ENCODE data around the gene UBXN6. TPM values are rescaled to one million over a fixed set of nuclear protein-coding genes. Genes with fewer than 3 reads are reported as not detected.

UBXN6 gene, protein sequence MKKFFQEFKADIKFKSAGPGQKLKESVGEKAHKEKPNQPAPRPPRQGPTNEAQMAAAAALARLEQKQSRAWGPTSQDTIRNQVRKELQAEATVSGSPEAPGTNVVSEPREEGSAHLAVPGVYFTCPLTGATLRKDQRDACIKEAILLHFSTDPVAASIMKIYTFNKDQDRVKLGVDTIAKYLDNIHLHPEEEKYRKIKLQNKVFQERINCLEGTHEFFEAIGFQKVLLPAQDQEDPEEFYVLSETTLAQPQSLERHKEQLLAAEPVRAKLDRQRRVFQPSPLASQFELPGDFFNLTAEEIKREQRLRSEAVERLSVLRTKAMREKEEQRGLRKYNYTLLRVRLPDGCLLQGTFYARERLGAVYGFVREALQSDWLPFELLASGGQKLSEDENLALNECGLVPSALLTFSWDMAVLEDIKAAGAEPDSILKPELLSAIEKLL
- total RNA-seq (2014; rRNA removed; shearing (Covaris generic)), result 31.6 and 51.2 TPM in 2 replicates
- polyA plus RNA-seq (2014; cell fraction: nucleus; rRNA removed), result 36.0 and 39.7 TPM in 2 replicates

DNA sequence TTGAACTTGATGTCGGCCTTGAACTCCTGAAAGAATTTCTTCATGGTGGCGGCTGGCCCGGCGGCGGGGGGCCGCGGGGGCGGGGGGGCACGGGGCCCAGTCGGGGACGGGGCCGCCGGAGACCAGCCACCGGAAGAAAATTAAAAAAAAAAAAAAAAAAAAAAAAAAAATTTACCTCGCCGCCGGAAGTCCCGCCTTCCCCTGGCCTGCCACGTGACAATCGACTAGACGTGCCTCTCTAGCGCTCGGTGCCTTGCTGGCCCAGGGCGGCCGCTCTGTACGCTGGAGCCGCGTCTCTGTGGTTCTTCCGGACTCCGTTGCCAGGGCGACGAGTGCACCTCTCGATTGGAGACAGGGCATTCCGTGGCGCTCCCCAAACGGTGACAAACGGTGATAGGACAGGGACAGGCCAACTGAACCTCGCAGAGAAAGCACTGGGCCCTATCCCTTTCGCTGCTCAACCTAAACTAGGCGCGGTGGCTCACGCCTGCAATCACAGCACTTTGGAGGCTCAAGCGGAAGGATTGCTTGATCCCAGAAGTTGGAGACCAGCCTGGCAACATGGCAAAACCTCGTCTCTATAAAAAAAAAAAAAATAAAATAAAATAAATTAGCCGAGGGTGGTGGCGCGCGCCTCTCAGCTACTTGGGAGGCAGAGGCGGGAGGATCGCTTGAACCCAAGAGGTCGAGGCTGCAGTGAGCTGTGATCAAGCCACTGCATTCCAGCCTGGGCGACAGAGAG is at the start of gene UBXN6:
TSS of gene UBXN6 (minus strand) at position 141 of the 742 bp plus-strand sequence. CDS start at position 44, 97 bp downstream.
- peak; percentile 93 for DNase-seq (ENCODE audit: extremely low read depth, low read depth)

DNA sequence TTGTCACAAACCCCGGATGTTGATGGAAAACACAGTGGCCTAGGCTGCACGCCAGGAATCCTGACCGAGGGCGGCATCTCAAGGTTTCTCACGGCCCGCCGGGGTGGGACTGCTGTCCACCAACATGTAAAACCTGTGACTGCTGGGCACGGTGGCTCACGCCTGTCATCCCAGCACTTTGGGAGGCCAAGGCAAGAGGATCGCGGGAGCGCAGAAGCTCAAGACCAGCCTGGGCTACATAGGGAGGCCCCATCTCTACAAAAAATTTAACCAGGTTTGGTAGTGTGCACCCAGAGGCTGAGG is 49.5 kb upstream of the UBXN6 start:
- DNase-seq (ENCODE audit: extremely low read depth, low read depth), result no peak

DNA sequence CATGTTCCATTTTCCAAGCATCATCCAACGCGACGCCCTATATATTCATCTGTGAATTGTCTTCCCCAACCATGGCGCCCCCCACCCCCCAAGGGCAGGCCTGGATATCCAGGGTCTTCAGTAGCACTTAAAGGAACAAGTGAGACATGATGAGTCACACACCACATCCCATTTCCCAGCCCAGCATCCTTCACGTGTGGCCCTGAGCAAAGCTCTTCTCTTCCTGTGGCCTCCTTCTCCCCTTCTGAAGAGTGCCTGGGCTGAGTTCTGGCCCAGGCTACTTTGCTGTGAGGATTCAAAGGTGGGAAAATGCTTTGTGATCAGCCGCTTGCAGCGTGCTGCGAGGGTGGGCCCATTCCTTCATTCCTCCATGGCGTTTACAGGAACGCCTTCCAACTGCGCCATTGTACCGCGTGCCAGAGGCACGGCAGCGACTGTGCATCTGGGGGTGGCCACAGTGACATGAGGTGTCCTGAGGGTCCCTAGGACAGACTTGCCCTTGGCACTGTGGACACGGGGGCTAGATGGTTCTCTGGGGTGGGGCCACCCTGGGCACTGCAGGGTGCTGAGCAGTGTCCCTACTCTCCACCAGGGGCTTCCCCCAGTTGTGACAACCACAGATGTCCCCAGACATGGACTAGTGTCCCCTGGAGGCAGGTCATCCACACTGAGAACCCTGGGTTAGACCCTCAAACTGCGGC is 49.0 kb upstream of the UBXN6 start:
- DNase-seq (ENCODE audit: extremely low read depth, low read depth), result no peak

DNA sequence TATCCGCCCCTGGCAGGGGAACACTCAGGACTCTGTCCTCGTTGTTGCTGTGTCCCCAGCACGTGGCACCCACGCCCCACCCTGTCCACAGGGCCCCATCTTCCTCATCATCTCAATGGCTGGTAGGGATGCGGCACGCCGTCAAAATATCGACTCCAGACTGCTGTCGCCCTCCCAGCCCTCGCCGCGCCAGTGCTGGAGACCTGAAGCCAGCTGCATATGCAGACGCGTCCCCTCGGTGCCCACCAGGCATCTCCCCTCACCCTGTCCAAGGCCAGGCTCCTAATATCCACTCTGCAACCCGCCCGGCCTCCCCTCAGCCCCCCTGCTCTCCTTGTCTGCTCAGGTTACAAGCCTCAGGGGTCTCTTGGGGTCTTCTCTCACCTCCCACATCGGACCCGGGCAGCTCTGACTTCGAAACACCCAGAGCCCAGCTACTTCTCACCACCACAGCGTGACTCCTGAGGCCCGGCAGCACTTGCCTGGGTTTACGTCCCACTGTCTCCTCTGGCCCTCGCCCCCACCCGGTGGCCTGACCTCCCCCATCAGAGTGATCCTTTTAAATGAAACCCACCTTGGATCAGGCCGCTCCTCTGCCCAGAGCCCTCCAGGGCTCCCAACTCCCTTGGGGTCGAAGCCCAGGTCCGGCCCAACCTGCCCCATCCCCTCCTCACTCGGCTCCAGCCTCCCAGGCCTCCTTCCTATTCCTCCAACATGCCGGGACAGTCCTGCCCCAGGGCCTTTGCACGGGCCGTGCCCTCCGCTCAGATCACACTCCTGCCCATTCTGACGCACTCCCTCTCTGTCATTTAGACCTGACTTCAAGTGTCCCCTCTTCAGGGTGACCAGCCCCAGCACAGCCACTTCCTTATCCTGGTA is 48.2 kb upstream of the UBXN6 start:
- DNase-seq (ENCODE audit: extremely low read depth, low read depth), result no peak

DNA sequence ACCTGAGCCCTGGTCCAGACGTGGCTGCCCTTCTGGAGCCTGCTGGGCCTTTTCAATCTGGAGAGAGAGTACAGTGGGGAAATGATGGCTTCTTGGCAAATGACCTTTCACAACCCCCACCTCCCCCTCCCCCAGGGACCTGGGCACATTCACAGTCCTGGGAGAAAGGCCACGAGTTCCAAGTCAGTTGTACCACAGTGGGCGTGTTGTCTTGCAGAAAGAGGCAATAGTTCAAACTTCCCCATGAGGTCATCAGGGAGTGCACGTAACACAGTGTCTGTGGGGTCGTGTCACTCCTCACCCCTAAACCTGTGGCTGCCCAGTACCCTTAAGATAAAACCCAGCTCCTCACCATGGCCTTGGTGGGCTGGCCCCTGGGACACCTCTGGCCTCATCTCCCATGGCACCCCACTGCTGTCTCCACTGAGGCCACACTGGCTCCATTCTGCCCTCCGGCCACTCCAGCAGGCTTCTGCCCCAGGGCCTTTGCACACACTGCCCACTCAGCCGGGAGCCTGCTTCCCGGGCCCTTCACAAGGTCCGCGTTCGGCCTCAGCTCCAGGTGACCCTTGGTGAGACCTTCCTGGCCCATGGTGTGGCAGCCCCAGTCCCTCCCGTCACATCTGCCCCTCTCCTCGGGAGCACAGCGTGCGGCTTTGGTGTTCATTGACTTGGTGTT is 47.4 kb upstream of the UBXN6 start:
- DNase-seq (ENCODE audit: extremely low read depth, low read depth), result no peak

DNA sequence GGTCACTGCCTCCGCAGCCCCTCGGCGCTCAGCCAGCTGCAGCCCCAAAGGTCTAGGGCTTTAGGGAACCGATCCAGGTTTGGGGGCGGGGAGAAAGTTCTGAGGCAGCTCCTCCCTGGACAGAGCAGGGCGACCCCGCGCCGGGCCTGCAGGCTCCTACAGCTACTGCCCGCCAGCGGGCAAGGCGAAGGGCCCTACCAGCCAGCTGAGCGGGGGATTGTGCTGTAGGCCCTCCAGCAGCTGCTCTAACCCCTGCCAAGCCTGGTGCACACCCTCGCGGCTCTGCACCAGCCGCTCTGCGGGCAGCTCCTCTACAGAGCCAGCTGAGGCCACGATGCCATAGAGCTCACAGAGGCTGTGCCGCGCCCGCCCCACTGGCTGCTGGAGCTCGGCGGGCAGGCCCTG is 46.7 kb upstream of the UBXN6 start:
- no peak for DNase-seq (ENCODE audit: extremely low read depth, low read depth)

DNA sequence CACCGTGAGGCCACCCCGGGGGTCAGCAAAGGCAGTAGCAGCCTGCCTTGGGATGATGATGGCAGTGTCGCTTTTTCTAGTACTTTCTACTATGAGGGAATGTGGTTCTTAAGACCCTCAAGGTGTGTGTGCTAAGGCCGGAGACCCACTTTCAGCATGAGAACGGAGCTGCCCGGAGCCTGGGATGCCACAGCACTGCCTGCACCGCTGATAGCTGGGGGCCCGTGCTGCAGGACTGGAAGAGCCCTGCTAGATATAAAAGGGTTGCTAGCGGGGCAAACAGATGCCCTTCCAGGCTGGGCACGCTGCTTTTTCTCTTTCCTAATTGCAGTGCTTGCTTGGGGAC is 46.2 kb upstream of the UBXN6 start:
- no peak for DNase-seq (ENCODE audit: extremely low read depth, low read depth)

DNA sequence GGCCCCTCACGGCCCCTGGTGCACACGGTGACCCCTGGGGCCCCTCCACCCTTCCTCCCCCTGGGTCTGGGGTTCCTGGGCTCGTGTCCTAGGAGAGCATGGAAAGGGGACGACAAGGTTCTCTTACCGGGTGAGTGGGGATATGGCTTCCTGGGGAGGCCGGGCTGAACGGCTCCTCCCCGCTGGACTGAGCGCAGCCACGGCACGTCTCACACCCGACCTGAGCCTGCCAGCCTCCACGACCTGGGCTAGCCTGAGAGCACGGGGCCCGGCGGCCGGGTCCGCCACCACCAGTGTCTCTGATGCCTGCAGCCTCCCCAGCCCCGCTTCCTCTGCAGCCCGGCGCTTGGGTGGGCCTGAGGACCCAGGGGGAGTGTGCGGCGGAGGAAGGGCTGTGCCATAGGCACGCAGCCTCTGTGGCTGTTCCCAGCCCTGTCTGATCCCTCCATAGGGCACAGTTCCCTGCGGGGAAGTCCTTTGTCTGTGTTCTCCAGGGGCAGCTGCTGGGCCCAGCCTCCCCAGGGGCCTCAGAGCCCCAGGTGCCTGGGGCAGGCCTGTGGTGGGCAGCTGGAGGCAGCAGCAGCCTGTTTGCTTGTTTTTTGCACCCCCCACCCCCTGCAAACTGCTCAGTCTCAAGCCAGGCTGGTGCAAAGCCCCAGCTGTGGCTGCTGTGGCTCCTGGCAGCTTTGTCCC is 45.7 kb upstream of the UBXN6 start:
- no peak for DNase-seq (ENCODE audit: extremely low read depth, low read depth)

DNA sequence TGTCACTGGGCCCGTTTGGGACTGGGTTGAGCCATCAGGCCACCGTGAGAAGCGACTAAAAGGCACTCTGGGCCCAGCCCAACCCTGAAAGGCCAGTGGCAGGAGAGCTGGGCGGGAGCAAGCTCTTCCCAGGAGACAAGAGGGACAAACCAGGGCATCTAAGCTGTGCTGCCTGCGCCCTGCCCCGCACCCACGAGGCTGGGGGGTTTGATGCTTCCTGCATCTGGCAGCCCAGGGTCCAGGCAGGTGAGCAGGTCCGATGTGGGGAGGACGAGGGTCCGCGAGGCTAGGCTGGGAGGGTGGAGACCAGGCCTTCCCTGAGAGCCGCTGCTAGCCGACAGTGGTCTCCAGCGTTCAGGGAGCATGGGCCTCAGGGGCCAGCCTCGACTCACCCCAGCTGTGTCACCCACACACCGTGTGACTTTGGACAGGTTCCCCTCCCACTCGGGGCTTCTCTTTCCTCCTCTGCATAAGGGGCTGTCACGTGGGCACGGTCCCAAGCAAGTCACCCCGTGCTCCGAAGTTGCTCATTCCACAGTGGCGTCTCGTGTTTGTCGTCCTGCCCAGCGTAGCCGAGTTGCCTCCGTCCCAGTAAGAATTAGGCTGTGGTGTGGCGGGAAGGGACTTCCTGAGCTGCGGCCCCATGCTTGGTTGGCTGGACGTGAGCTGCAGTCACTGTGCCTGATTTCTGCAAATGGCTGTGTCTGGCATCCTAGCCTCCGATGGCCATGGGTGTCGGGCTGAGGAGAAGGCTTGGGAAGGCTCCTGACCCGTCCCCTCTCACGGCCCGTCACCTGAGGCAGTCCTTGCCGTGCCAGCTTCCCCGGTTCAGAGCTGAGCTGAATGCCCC is 44.9 kb upstream of the UBXN6 start:
- DNase-seq (ENCODE audit: extremely low read depth, low read depth), result no peak

DNA sequence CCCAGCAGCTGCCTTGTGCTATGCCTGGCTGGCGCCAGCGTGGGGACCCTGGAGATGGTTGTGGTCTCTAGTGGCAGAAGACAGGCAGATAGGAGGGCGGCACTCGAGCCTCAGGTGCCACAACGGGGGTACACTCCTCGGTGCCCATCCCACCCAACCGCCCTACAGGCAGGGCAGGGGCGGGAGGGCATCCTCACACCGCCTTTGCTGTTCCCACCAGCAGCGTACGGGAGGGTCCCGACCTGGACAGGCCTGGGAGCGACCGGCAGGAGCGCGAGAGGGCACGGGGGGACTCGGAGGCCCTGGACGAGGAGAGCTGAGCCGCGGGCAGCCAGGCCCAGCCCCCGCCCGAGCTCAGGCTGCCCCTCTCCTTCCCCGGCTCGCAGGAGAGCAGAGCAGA is 44.1 kb upstream of the UBXN6 start:
- DNase-seq (ENCODE audit: extremely low read depth, low read depth), result no peak

DNA sequence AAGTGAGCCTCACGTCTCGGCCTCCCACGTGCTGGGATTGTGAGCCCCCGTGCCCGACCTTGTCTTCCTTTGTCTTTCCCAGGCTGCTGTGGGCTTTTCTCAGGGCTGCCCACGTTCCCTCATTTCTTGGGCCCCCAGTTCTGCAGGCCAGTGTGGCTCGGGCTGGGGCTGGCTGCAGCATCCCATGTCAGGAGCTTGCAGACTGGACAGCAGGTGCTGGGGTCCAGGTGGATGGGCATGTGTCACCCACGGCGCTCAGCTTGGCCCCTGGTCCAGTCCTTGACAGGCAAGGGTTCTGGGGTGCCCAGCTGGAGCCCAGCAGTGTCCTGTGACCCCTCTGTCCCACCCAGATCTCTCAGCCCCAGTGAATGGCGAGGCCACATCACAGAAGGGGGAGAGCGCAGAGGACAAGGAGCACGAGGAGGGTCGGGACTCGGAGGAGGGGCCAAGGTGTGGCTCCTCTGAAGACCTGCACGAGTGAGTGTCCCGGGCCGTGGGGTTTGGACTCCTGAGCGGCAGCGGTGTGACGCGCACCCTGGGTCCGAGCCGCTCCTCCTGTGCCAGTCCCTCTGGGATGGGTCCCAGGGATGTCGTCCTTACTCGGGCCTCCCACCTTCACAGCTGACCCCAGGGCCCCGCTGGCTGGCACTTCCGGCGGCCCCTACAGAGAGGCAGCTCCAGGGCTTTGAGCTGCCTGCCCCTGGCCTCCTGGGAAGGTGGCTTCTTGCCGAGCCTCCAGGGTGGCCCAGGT is 43.4 kb upstream of the UBXN6 start:
- DNase-seq (ENCODE audit: extremely low read depth, low read depth), result no peak

DNA sequence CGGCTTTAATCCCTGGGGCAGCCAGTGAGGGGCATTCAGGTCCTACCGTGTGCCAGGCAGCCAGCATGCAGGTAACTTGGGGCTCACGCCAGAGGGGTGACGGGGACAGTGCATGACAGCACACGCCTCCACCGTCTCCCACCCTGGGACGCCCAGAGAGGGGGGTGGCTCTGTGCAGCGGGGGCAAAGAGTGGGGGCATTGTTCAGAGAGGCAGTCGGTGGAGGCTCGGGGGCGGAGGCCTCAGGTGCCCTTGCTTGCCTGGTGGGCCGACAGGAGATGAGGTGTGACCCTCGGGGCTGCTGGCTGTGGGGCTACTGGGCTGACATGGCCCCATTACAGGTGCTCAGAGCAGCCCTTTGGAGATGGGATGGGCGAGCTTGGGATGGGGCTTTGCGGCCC is 42.3 kb upstream of the UBXN6 start:
- no peak for DNase-seq (ENCODE audit: extremely low read depth, low read depth)

DNA sequence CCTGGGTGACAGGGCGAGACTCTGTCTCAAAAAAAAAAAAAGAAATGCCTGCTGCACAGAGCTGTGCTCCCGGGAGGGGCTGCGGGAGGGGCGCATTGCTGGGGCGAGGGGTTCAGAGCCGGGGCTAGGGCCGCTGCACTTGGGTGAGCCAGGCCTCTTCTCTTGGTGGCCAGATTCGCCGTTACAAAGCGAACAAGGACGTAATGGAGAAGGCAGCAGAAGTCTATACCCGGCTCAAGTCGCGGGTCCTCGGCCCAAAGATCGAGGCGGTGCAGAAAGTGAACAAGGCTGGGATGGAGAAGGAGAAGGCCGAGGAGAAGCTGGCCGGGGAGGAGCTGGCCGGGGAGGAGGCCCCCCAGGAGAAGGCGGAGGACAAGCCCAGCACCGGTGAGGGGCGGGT is 41.7 kb upstream of the UBXN6 start:
- DNase-seq (ENCODE audit: extremely low read depth, low read depth), result no peak

DNA sequence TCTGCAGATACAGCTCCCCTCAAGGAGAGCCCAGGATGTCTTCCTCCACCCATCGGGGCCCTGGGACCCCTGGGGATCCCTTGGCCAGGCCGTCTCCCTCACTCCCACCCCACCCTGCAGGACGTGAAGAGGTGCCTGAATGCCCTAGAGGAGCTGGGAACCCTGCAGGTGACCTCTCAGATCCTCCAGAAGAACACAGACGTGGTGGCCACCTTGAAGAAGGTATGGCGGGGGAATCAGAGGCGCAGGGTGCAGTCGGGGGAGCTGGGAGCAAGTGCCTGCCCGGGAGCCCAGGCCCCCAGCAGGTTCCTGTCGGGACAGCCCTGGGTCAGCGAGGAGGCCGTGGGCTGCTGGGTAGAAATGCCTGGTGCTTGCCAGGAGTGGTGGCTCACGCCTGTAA is 41.1 kb upstream of the UBXN6 start:
- DNase-seq (ENCODE audit: extremely low read depth, low read depth), result no peak

DNA sequence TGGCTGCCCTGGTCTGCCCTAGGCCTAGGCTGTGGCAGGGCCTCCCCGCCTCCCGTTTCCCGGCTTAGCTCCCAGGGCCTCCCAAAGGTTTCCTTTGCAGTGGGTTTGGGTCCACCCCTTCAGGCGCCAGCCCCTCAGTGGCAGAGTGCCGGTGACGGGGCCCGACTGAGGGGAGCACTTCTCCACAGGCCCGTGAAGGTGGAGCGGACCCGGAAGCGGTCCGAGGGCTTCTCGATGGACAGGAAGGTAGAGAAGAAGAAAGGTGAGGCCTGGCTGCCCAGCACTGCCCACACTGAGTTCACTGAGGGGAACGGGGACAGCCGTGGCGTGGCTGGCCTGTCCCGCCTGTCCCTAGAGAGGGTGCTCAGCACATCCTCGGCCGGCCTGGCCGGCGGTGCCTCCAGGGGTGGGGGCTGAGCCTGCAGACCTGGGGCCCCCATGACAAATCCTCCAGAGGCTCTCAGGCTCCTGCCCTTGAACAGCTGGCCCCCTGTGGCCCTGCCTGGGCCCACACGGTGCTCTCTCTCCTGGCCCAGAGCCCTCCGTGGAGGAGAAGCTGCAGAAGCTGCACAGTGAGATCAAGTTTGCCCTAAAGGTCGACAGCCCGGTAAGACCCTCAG is 40.3 kb upstream of the UBXN6 start:
- no peak for DNase-seq (ENCODE audit: extremely low read depth, low read depth)

DNA sequence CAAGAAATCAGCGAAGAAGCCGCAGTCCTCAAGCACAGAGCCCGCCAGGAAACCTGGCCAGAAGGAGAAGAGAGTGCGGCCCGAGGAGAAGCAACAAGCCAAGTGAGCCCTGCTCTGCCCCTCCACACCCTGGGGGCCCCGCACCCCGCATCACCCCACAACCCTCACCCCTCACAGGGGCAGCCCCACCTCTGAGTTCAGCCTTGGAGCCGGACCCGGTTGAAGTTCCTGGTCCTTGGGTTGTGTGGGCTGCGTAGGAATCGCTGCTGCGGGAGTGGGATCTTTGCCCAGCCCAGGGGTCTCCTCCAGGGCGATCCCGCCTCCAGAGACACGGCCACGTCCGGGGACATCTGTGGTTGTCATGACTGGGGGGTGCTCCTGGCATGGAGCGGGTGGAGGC is 38.7 kb upstream of the UBXN6 start:
- DNase-seq (ENCODE audit: extremely low read depth, low read depth), result no peak

DNA sequence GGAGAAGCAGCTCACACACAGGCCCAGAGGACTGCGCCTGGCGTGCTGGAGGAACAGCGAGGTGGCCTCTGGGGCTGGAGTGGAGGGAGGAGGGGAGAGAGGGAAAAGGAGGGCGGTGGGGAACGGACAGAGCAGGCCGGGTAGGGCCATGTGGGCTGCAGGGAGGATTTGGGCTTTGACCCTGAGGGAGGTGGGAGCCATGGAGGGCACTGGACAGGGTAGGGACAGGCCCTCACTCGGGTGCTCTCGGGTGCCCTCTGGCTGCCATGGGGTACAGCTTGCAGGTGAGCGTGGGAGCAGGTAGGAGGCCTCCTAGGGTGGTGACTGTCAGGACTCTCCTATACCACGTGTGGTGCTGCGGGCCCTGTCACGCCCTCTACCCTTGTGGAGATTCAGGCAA is 37.9 kb upstream of the UBXN6 start:
- peak; percentile 9 for DNase-seq (ENCODE audit: extremely low read depth, low read depth)

Data from NCI-H460 (cell line).